Kidney (tissue), 14 donors: Measurements from ENCODE around the gene WIF1. TPM values are rescaled to one million over a fixed set of nuclear protein-coding genes. Genes with fewer than 3 reads are reported as not detected.

Experiments
- DNase-seq, 5 donors: peaks; one replicate each; pipeline ENCODE4 v3.0.0-alpha.2; 2013 to 2020
- FAIRE-seq: peaks from 2 replicates; lab custom pipeline; 2012; peaks lifted over from hg19 to GRCh38; lab: Jason Lieb, UNC
- H3K27ac ChIP-seq, 2 donors: one replicate each; pipeline ENCODE4 v1.7.0; 2013; ENCODE audit warnings: low read depth in 2 of 2, low read length in 2 of 2, inconsistent platforms in 1 of 2
- H3K27me3 ChIP-seq: one replicate; pipeline ENCODE4 v1.7.1; 2013; ENCODE audit warnings: low read length, inconsistent platforms; ENCODE audit not compliant: control insufficient read depth, insufficient read depth
- H3K36me3 ChIP-seq, 3 donors: one replicate each; pipeline versions ENCODE4 v1.7.0 to v1.7.1; 2013; ENCODE audit warnings: low read length in 3 of 3, control low read depth in 1 of 3, inconsistent platforms in 1 of 3; ENCODE audit not compliant: insufficient read depth in 3 of 3, control insufficient read depth in 2 of 3
- H3K4me1 ChIP-seq, 3 donors: one replicate each; pipeline versions ENCODE4 v1.7.0 to v1.7.1; 2013; ENCODE audit warnings: low read length in 3 of 3, inconsistent platforms in 1 of 3, low read depth in 1 of 3; ENCODE audit not compliant: control insufficient read depth in 2 of 3, insufficient read depth in 2 of 3
- H3K4me3 ChIP-seq, 3 donors: one replicate each; pipeline versions ENCODE4 v1.7.0 to v1.8.1; 2013; ENCODE audit warnings: low read length in 3 of 3, control low read depth in 1 of 3, inconsistent platforms in 1 of 3
- H3K9ac ChIP-seq, 3 donors: one replicate each; pipeline versions ENCODE4 v1.7.0 to v1.7.1; 2013; ENCODE audit warnings: low read length in 3 of 3, control low read depth in 1 of 3, inconsistent platforms in 1 of 3
- H3K9me3 ChIP-seq, 3 donors: one replicate each; pipeline versions ENCODE4 v1.7.0 to v1.7.1; 2013; ENCODE audit warnings: low read length in 3 of 3, control low read depth in 1 of 3, inconsistent platforms in 1 of 3; ENCODE audit not compliant: control insufficient read depth in 2 of 3, insufficient read depth in 1 of 3
- intact Hi-C: fragments of 100-400 bp; cut with DNase I; formaldehyde crosslinking; loops from one replicate; pipeline ENCODE4 v1.11.1; 2022
- polyA plus RNA-seq: library from polyadenylated mRNA; stranded (reverse); fragments of 350-450 nt; fragmentation: Illumina TruSeq; extraction: RNeasy Lipid Tissue Mini Kit (QIAGEN cat#74804); gene quantifications from one replicate; pipeline ENCODE4 v1.2.3, GENCODE V29; 2014; ENCODE audit warnings: low read depth, low replicate concordance; ENCODE audit not compliant: insufficient read depth
- total RNA-seq: library from RNA; stranded (reverse); fragmentation: NEBNext Ultra II Directional; extraction: Animal tissue kit (Norgen Biotek cat#: 25700); gene quantifications from one replicate; pipeline ENCODE4 v1.2.1, GENCODE V29; 2021
- TF ChIP-seq, protein P1 (sequence below): IDR thresholded peaks from 3 replicates; pipeline ENCODE4 v1.5.1; 2012; ENCODE audit warnings: mild to moderate bottlenecking, moderate library complexity, borderline replicate concordance; ENCODE audit not compliant: insufficient read depth; ENCODE audit errors: extremely low read depth
- donor health status: control.
- donor health status: control.
- donor health status: control.
- donor health status: control.
- donor health status: control.
- donor health status: DM: yes; HTN: yes; CAD: no.
- donor health status: Normal renal cell carcinoma (clear cell type).

WIF1 gene
- total and polyA plus RNA-seq, 2 donors from 2014 or later, result not detected

DNA sequence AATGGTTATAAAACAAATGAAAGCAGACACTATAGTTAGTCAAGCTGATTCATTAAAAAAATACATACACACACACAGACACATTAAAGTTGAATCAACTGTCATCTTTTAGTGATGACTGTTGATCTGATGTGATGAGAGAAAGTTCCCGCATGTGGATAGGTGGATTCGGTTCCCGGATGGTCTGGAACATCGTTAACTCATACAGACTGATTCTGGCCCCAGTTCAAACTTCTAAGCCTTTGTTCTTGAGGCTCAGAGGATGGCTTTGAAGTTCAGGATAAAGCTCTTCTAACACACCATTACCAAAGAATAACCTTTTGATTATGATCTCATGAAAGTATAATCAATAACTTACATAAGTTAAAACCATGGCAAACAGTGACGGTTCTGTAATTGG lies 27.5 kb downstream of the WIF1 start:
- Histone ChIP-seq H3K9ac (no peak overlapping the region), H3K9me3 (no peaks in the 10 kb centered on the region), H3K4me1 (no peaks in the 10 kb centered on the region), H3K27me3 (no peaks in the 10 kb centered on the region), H3K4me3 (no peak overlapping the region), H3K27ac (no peak overlapping the region), H3K36me3 (no peaks in the 10 kb centered on the region)
- no peak for DNase-seq
- no peak for FAIRE-seq
- TF ChIP-seq, protein P1, sequence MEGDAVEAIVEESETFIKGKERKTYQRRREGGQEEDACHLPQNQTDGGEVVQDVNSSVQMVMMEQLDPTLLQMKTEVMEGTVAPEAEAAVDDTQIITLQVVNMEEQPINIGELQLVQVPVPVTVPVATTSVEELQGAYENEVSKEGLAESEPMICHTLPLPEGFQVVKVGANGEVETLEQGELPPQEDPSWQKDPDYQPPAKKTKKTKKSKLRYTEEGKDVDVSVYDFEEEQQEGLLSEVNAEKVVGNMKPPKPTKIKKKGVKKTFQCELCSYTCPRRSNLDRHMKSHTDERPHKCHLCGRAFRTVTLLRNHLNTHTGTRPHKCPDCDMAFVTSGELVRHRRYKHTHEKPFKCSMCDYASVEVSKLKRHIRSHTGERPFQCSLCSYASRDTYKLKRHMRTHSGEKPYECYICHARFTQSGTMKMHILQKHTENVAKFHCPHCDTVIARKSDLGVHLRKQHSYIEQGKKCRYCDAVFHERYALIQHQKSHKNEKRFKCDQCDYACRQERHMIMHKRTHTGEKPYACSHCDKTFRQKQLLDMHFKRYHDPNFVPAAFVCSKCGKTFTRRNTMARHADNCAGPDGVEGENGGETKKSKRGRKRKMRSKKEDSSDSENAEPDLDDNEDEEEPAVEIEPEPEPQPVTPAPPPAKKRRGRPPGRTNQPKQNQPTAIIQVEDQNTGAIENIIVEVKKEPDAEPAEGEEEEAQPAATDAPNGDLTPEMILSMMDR, result no peak
- intact Hi-C loops, result no loop called here

DNA sequence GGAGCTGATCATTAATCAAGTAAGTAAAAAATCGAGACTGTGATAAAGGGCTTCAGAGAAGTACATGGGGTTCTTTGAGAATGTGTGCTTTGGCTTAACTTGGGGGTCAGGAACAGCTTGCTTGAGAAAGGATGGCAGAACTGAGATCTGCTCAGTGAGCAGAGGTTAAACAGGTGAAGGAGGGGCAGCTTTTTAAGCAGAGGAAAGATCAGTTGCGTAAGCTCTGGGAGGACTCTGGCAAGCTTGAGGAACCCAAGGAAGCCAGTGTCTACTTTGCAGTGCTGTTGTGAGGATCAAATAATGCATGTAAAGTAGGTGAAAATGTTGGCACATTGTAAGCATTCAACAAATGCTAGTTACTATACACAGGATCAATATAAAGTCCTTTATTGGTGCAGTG lies 30.6 kb downstream of the WIF1 start:
- TF ChIP-seq, protein P1, result no peak
- FAIRE-seq, result no peak

DNA sequence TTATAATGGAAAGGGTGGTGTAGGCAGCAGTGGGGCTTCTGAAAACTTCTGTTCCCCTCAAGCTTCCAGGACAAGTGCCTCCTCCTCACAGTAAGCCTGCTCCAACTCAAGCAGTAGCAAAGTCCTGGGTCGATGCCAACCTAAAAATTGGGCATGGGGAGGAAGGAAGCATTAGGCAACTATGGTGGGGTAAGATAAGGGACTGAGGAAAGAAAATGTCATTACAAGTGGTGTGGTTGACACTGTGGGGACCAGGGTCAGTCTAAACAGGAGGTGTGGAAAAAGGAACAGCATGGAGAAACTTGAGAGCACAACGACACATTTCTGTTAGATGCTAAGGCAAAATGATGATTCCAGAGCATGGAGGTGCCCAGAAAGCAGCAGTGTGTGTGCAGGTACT lies 34.9 kb downstream of the WIF1 start:
- Histone ChIP-seq H3K27ac (no peak overlapping the region), H3K9me3 (no peaks in the 10 kb centered on the region), H3K4me1 (no peaks in the 10 kb centered on the region), H3K9ac (no peak overlapping the region), H3K36me3 (no peaks in the 10 kb centered on the region), H3K4me3 (no peak overlapping the region), H3K27me3 (no peaks in the 10 kb centered on the region)
- DNase-seq, result no peak
- intact Hi-C loops, result no loop called here
- TF ChIP-seq, protein P1, result no peak
- FAIRE-seq, result no peak

More for the DNA sequence above, 30.6 kb downstream of the WIF1 start:
- no peaks in the 10 kb centered on the region for H3K9me3 ChIP-seq
- H3K27ac ChIP-seq, result no peak overlapping the region
- no peak for DNase-seq
- intact Hi-C loops, result no loop called here
- H3K9ac ChIP-seq, result no peak overlapping the region
- H3K27me3 ChIP-seq, result no peaks in the 10 kb centered on the region
- H3K4me3 ChIP-seq, result no peak overlapping the region
- H3K4me1 ChIP-seq, result no peaks in the 10 kb centered on the region
- no peaks in the 10 kb centered on the region for H3K36me3 ChIP-seq

DNA sequence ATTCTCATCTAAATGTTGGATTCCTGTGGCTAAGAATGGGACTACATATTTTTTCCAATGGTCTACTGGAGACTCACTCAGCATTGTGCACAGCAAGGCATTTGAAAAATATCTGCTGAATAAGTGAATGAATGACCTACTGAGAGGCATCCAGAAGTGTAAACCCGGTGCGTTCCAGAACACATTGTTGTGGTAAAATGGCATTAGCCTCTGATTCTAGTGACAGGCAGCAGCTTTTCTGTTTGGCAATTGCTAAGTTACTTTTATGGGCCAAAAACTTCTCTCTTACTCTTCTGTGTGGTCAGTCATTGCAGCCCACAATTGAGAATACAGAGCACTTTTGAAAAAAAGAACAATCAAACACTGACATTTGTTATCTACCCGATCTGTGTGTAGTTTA lies 36.5 kb downstream of the WIF1 start:
- Histone ChIP-seq H3K27ac (no peak overlapping the region), H3K27me3 (no peaks in the 10 kb centered on the region), H3K36me3 (no peaks in the 10 kb centered on the region), H3K4me1 (no peaks in the 10 kb centered on the region), H3K9me3 (no peaks in the 10 kb centered on the region), H3K9ac (no peak overlapping the region), H3K4me3 (no peak overlapping the region)
- no peak for FAIRE-seq
- TF ChIP-seq, protein P1, result no peak
- DNase-seq, result no peak
- intact Hi-C loops, result no loop called here
